Bronchial epithelial cell (primary cell): ENCODE results near the gene GLA. TPM values are rescaled to one million over a fixed set of nuclear protein-coding genes. Genes with fewer than 3 reads are reported as not detected.

Source experiments
- DNase-seq: peaks from one replicate; pipeline ENCODE4 v3.0.0-alpha.2; 2010; ENCODE audit warnings: low read depth
- FAIRE-seq: peaks from 2 replicates; lab custom pipeline; 2011; peaks lifted over from hg19 to GRCh38; lab: Jason Lieb, UNC
- H3K27me3 ChIP-seq: 2 replicates; pipeline ENCODE4 v1.5.1; 2011; ENCODE audit warnings: low read length; ENCODE audit not compliant: control insufficient read depth, insufficient read depth
- H3K36me3 ChIP-seq: 2 replicates; pipeline ENCODE4 v1.5.1; 2011; ENCODE audit warnings: low read length; ENCODE audit not compliant: control insufficient read depth, insufficient read depth
- H3K4me3 ChIP-seq: 2 replicates; pipeline ENCODE4 v1.5.1; 2011; ENCODE audit warnings: mild to moderate bottlenecking, low read depth, low read length, control low read depth
- CTCF ChIP-seq: IDR thresholded peaks from 2 replicates; pipeline ENCODE4 v1.5.1; 2011; ENCODE audit warnings: mild to moderate bottlenecking, moderate library complexity, low read length, control low read depth, inconsistent platforms; ENCODE audit not compliant: insufficient read depth, severe bottlenecking
- total RNA-seq: library from RNA; depleted of rRNA; stranded (reverse); fragments of >200 nt; gene quantifications from 2 replicates; pipeline ENCODE4 v1.2.1, GENCODE V29; 2014

Gene GLA
- total RNA-seq, 1 donor from 2014 or later: 15.0 TPM

- TF ChIP-seq CTCF: no peak
- H3K4me3 ChIP-seq: no peak overlapping the region
- FAIRE-seq (no peak), DNase-seq (no peak)
- H3K36me3 ChIP-seq: peaks cover 1% of the 10 kb centered on the region
- no peaks in the 10 kb centered on the region for H3K27me3 ChIP-seq
These were observed 9.9 kb downstream of the GLA start for GRCh38 chrX:101397779-101398178.

GRCh38 chrX:101395789-101396188, 11.9 kb downstream of the GLA start:
- peak; percentile 36 for DNase-seq
- no peak for TF ChIP-seq CTCF
- Histone ChIP-seq H3K36me3 (peaks cover 5% of the 10 kb centered on the region), H3K27me3 (no peaks in the 10 kb centered on the region), H3K4me3 (no peak overlapping the region)
- no peak for FAIRE-seq

GRCh38 chrX:101394372-101394771, 13.4 kb downstream of the GLA start:
- Histone ChIP-seq H3K36me3 (peaks cover 5% of the 10 kb centered on the region), H3K27me3 (no peaks in the 10 kb centered on the region), H3K4me3 (no peak overlapping the region)
- DNase-seq: no peak
- no peak for TF ChIP-seq CTCF
- FAIRE-seq: no peak

- no peaks in the 10 kb centered on the region for H3K27me3 ChIP-seq
- FAIRE-seq (no peak), DNase-seq (no peak)
- no peak for TF ChIP-seq CTCF
- peaks cover 5% of the 10 kb centered on the region for H3K36me3 ChIP-seq
- H3K4me3 ChIP-seq: no peak overlapping the region
These were observed 14.0 kb downstream of the GLA start for GRCh38 chrX:101393530-101394305.

- peaks cover 5% of the 10 kb centered on the region for H3K36me3 ChIP-seq
- H3K4me3 ChIP-seq: peak overlapping the region; percentile 61
- no peak for FAIRE-seq
- H3K27me3 ChIP-seq: no peaks in the 10 kb centered on the region
- no peak for TF ChIP-seq CTCF
- no peak for DNase-seq
These were observed 15.9 kb downstream of the GLA start for GRCh38 chrX:101391831-101392230.
